ENCODE measurements around the gene PSMA3.

PSMA3 gene

GRCh38 chr14:58299401-58300330 is 55.0 kb downstream of the PSMA3 start:
- no peak for DNase-seq

DNA sequence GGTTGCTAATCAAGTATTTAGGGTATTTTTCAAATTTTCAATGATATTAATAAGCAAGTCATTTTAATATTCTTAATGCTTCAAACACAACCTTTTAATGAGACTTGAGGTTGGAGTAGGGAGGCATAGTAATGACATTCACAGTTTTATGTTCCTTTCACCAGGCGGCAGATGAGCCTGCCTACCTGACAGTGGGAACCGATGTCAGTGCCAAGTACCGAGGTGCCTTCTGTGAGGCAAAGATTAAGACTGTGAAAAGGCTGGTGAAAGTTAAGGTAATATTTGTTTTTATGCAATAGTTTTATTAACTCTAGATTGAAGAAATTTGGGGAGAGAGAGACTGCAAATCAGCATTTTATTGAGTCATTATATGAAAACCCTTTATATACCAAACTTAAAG is 56.8 kb downstream of the PSMA3 start:
- no peak for DNase-seq

DNA sequence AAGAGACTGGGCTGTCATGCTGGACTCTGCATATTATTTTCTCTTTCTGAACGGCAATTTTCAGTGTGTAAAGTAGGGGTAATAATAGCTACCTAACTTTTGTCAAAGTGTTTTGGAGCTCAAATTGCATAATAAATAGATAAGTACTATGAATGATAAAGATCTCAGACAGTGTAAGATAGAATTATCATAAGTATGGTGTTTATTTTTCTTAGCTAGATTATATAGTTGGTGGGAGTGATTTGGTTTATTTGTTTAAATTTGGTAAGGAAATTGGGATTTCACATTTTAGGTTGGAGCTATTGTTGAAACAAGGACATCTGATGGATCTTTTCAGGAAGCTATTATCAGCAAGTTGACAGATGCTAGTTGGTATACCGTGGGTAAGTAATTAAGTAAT is 61.1 kb downstream of the PSMA3 start:
- no peak for DNase-seq

GRCh38 chr14:58307597-58308316 is 63.1 kb downstream of the PSMA3 start:
- DNase-seq: no peak

DNA sequence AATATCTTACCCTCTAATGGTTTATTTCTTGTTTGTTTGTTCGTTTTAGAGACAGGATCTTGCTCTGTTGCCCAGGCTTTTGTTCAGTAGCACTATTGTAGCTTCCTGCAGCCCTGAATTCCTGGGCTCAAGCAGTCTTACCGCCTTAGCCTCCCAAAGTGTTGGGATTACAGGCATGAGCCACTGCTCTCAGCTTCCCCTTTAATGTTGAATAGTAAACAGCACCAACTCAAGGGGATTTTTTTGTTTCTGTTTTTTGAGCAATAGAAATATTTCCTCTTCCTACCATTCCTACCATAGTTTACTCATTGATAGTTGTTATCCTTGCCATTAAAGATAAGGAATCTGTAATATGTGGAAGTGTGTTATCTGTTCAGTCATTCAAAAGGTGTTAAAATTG is 64.4 kb downstream of the PSMA3 start:
- no peak for DNase-seq

DNA sequence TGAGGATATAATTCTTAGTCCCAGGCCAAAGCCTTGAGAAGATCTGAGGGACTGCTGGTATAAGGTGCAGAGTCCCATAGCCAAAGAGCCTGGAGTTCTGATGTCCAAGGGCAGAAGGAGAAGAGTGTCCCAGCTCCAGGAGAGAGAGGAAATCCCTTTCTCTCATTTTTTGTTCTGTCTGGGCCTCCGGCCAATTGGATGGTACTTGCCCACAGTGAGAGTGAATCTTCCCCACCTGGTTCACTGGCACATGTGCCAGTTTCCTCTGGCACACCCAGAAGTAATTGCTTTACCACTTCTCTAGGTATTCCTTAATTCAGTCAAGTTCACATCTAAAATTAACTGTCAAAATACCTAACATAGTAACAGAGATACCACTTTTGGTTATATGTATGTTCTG is 69.1 kb downstream of the PSMA3 start:
- DNase-seq: no peak

DNA sequence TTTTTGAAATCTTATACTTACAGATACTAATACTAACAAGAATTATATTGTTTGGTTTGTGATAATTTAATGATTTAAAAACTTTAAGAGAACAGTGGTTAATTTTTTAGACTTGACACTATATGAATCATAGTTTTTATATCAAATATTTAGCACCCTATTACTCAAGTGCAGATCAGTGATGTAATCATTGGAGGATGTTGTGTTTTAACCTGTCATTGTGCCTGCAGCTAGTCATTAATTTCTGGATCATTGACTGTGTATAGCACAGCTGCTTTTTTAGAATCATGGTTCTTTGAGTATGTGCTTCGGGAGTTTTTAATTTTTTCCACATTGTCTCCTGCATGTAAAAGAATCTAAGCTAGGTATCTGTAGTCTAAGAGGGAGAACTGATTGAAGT is 71.0 kb downstream of the PSMA3 start:
- DNase-seq: no peak

Data from central memory CD4-positive, alpha-beta T cell (primary cell).